Stimulated activated CD8-positive, alpha-beta memory T cell treated with anti-CD3 and anti-CD28 coated beads, Interleukin-15, amount 100 ng/mL, for 48 hours (primary cell): ENCODE results near the gene THOC6.
"Not testable (repeated sequence)": the region's sequence is repeated elsewhere in the genome, so short reads cannot be mapped to it uniquely, and the experiment has no call there.

ENCODE experiments used
- DNase-seq, 2 donors: peaks; one replicate each; pipeline ENCODE4 v3.0.0-alpha.2; 2020; ENCODE audit warnings: low read depth in 2 of 2

The THOC6 gene

DNA sequence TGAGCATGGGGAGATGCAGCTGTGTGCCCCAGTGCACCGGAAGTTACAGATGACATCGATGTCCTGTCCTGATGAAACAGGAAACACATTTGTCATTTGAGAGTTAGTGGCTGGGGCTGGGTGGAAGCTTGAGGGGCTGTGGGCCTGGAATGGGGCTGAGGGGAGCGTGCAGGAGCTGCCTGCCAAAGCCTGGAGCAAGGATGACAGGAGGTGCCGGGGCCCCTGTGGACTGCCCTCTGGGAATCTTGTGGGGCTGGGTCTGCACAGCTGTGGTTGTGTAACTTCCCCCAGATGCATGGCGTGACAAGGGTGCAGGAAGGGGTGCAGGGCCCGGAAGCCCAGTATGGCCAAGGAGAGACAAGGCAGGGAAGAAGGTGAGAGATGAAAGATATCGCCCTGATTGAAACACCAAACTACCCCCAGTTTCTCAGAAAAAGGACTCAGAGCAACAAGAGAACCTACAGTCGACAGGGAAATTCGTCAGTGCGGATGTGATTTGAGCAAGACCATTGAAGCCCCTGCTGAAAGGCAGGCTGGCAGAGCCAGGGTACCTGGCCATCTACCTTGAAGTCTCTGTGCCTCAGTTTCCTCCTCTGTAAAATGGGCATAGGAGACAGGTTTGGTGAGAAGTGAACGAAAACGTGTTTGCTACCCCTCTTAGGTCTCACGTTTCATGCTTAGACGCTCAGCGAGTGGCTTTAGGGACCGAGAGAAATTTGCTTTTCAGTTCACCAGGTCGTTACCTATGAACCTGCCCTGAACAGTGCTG, 31.3 kb downstream of the THOC6 start:
- DNase-seq = no peak

- not testable (repeated sequence) for DNase-seq
These were observed 31.9 kb downstream of the THOC6 start for GRCh38 chr16:3055734-3056115.

DNA sequence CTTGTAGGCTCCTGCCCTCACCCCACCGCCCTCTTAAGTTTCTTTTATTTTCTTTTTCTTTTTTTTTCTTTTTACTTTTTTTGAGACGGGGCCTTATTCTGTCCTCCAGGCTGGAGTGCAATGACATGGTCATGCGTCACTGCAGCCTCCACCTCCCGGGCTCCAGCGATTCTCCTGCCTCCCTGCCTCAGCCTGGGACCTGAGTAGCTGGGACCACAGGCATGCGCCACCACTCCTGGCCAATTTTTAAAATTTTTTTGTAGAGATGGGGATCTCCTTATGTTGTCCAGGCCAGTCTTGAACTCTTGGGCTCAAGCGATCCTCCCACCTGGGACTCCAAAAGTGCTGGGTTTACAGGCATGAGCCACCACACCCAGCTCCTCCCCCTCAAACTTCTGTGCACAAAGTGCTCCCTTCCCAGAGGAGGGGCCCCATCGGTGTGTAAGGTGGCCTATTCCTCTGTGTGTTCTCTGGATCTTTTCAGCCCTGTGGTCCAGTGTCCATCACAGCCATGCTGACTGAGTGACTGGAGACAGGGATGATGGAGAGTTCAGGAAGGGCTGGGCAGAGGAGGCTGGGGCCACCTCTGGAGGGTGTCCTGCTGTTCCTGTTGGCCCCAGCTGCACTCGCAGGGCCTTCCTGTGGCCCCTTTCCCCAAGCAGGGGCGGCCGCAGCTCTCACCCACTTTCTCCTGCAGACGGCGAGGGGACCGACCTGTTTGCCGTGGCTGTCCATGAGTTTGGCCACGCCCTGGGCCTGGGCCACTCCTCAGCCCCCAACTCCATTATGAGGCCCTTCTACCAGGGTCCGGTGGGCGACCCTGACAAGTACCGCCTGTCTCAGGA, 32.7 kb downstream of the THOC6 start:
- no peak for DNase-seq

GRCh38 chr16:3057181-3058138, 33.6 kb downstream of the THOC6 start:
- DNase-seq = no peak

DNA sequence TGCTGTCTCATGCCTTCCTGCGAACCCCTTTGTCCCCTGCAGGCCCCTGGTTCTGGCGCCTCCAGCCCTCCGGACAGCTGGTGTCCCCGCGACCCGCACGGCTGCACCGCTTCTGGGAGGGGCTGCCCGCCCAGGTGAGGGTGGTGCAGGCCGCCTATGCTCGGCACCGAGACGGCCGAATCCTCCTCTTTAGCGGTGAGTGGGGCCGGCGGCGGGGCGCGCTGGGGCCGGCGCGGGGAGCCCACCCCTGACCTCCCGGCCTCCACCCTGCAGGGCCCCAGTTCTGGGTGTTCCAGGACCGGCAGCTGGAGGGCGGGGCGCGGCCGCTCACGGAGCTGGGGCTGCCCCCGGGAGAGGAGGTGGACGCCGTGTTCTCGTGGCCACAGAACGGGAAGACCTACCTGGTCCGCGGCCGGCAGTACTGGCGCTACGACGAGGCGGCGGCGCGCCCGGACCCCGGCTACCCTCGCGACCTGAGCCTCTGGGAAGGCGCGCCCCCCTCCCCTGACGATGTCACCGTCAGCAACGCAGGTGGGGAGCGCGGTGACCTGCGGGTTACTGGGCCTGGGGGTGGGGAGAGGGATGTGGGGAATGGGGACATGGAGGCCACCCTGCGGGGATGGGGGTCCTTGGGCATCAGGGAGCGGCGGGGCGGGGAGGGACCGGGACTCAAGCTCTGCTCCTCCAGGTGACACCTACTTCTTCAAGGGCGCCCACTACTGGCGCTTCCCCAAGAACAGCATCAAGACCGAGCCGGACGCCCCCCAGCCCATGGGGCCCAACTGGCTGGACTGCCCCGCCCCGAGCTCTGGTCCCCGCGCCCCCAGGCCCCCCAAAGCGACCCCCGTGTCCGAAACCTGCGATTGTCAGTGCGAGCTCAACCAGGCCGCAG, 34.5 kb downstream of the THOC6 start:
- no peak for DNase-seq

GRCh38 chr16:3059041-3059722, 35.3 kb downstream of the THOC6 start:
- DNase-seq = peak; percentile 82 to 85

- DNase-seq = no peak
These were observed 35.9 kb downstream of the THOC6 start for GRCh38 chr16:3059723-3060242.

DNA sequence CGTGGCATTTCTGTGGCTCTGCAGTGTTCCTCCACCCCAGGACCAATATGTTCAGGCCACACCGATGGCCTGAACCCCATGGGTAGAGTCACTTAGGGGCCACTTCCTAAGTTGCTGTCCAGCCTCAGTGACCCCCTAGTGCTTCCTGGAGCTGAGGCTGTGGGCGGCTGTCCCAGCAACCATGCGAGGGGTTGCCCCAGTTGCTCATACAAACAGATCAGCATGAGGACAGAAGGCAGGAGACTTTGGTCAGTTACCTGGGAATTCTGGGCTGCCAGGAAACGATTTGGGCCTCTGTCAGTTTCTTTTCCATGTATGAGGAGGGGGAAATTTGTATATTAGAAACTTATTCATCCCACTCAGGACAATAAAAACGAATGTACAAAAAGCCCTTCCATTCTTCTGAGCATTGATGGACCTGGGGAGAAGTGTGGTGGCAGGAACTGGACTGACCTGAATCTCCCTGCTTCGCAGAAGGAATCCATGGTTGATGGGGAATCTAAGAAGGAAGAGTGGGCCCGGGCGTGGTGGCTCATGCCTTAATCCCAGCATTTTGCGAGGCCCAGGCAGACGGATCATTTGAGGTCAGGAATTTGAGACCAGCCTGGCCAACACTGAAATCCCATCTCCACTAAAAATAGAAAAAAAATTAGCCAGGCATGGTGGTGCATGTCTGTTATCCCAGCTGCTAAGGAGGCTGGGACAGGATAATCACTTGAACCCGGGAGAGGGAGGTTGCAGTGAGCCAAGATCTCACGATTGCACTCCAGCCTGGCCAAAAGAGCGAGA, 36.7 kb downstream of the THOC6 start:
- DNase-seq = no peak

GRCh38 chr16:3062553-3062952, 38.7 kb downstream of the THOC6 start:
- no peak for DNase-seq

GRCh38 chr16:3063625-3064386, 40.0 kb downstream of the THOC6 start:
- DNase-seq = no peak

DNA sequence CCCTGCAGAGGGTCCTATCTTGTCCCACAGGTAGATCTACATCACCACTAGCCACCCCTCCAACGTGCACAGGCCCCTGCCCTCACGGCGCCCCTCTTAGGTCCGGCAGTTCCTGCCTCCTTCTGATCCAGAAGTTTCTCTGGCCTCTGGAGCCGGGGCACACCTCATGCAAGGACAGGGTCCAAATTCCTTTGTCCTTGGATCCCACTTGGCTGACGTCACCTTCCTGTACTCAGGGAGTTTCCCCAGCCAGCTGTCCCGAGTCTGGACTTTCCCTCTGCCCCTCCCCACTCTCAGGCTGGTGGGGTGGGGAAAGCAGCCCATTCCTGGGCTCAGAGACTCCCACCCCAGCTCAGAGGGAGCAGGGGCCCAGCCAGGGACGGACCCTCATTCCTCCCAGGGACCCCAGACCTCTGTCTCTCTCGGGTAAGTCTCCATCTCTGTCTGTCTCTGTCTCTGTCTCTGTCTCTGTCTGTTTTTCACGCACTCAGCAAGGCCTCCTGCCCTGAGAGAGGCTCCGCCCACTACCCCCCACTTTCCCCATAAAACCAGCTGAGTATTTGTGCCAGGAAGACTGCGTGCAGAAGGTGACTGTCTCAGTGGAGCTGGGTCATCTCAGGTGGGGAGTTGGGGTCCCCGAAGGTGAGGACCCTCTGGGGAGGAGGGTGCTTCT, 41.4 kb downstream of the THOC6 start, which contains the start of gene IL32:
Gene IL32 (plus strand): TSS at position 572 of the 673 bp plus-strand sequence. CDS start 172 bp downstream, outside the sequence.
- peak; percentile 61 to 66 for DNase-seq

- DNase-seq = no peak
These were observed 42.1 kb downstream of the THOC6 start for GRCh38 chr16:3065742-3066439.

DNA sequence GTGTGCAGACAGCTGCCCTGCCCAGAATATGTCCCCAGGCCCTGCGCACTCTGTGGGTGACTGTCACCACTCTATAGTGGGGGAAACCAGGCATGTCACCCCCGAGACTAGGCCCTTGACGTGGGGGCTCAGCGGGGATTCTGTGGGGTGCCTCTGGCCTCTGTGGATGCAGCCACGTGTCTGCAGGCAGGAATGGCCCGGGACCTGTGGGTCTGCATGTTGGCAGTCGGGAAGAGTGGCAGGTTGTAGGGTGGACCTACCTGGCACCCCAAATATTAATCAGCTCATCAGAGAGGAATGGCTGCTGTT, 42.6 kb downstream of the THOC6 start:
- DNase-seq = no peak

DNA sequence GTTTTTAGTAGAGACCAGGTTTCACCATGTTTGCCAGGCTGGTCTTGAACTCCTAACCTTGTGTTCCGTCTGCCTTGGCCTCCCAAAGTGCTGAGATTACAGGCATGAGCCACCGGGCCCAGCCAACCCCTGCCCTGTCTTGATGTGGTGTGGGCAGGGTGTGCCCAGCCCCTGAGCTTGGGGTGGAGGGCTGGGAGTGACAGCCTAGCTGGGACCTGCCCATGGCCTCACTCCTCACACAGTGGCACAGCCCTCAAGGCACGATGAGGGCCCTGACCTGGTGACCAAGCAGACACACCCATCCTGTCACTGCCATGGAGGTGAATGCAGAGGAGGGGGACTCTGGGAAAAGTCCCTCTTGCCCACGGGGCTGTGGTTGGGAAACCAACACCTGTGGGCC, 44.7 kb downstream of the THOC6 start:
- DNase-seq = no peak

- not testable (repeated sequence) for DNase-seq
These were observed 45.3 kb downstream of the THOC6 start for GRCh38 chr16:3069146-3069545.

DNA sequence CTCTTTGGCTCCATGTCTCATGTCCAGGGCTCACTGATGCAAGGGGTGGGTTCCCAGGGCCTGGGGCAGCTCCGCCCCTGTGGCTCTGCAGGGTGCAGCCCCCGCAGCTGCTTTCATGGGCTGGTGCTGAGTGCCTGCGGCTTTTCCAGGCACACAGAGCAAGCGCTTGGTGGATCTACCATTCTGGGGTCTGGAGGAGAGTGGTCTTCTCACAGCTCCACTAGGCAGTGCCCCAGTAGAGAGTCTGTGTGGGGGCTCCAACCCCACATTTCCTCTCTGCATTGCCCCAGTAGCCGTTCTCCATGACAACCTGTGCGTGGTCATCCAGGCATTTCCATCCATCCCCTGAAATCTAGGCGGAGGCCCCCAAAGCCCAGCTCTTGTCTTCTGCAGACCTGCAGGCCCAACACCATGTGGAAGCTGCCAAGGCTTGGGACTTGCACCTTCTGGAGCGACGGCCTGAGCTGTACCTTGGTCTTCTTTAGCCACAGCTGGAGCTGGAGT, 46.8 kb downstream of the THOC6 start:
- DNase-seq = no peak

DNA sequence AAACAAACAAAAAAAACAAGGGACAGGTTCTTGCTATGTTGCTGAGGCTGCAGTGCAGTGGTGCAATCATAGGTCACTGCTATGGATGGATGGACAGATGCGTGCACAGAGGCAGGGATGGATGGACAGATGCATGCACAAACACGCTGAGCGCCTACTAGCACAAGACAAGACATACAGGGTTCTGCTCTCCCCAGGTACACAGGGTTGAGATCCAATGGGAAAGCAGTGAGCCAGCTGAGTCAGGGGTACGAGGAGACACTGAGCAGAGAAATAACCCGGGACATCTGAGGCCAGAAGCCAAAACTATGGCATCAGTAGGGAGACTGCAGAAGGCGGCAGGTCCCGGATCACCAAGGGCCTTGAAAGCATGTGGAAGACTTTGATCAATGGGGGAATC, 47.8 kb downstream of the THOC6 start:
- no peak for DNase-seq
